NOMO-1 treated with dmso at 0.1 percent for 144 hours (cell line): ENCODE results near the gene PUDP.

Source experiments
- DNase-seq: peaks from one replicate; lab custom pipeline; 2025; ENCODE audit not compliant: unreplicated experiment; lab: John Stamatoyannopoulos, UW

PUDP gene

GRCh38 chrX:7147413-7147977 lies 458 bp downstream of the PUDP start, which contains the start of gene STS:
STS (plus strand) TSS chrX:7147712; CDS start chrX:7253200, 105,488 bp downstream.
- DNase-seq, result no peak

- no peak for DNase-seq
Observed at GRCh38 chrX:7146703-7147412, 1.1 kb downstream of the PUDP start.

- DNase-seq, result no peak
Observed at GRCh38 chrX:7146020-7146702, 1.8 kb downstream of the PUDP start.

GRCh38 chrX:7145454-7145853 lies 2.5 kb downstream of the PUDP start:
- DNase-seq, result no peak

- DNase-seq, result no peak
Observed at GRCh38 chrX:7143941-7144525, 3.9 kb downstream of the PUDP start.

GRCh38 chrX:7143076-7143475 lies 4.9 kb downstream of the PUDP start:
- DNase-seq, result no peak

- no peak for DNase-seq
Observed at GRCh38 chrX:7139202-7140081, 8.5 kb downstream of the PUDP start.

GRCh38 chrX:7134981-7135380 lies 13.0 kb downstream of the PUDP start:
- DNase-seq, result no peak

GRCh38 chrX:7133050-7133440 lies 14.9 kb downstream of the PUDP start:
- DNase-seq, result no peak

- no peak for DNase-seq
Observed at GRCh38 chrX:7132335-7133049, 15.5 kb downstream of the PUDP start.

- no peak for DNase-seq
Observed at GRCh38 chrX:7131621-7132020, 16.3 kb downstream of the PUDP start.

- no peak for DNase-seq
Observed at GRCh38 chrX:7127056-7127455, 20.9 kb downstream of the PUDP start.

- no peak for DNase-seq
Observed at GRCh38 chrX:7120878-7121219, 27.1 kb downstream of the PUDP start.

GRCh38 chrX:7119950-7120877 lies 27.7 kb downstream of the PUDP start:
- no peak for DNase-seq

- DNase-seq, result no peak
Observed at GRCh38 chrX:7117587-7117986, 30.4 kb downstream of the PUDP start.

- no peak for DNase-seq
Observed at GRCh38 chrX:7116081-7116480, 31.9 kb downstream of the PUDP start.

GRCh38 chrX:7115557-7115956 lies 32.4 kb downstream of the PUDP start:
- DNase-seq, result no peak

GRCh38 chrX:7112071-7112470 lies 35.9 kb downstream of the PUDP start:
- no peak for DNase-seq

GRCh38 chrX:7111518-7111917 lies 36.4 kb downstream of the PUDP start:
- DNase-seq, result no peak
